ENCODE data around the gene STAT2. TPM values are rescaled to one million over a fixed set of nuclear protein-coding genes. Genes with fewer than 3 reads are reported as not detected.
A peak's percentile ranks its signal among the peaks of the same experiment; 100 is the strongest.

STAT2 gene
- total and polyA plus RNA-seq, 9 of the 15 experiments (the other 6 are each of a cell fraction or from before 2014, with no cell fraction given) = 15.5 to 46.9 (median 40.1) TPM

DNA sequence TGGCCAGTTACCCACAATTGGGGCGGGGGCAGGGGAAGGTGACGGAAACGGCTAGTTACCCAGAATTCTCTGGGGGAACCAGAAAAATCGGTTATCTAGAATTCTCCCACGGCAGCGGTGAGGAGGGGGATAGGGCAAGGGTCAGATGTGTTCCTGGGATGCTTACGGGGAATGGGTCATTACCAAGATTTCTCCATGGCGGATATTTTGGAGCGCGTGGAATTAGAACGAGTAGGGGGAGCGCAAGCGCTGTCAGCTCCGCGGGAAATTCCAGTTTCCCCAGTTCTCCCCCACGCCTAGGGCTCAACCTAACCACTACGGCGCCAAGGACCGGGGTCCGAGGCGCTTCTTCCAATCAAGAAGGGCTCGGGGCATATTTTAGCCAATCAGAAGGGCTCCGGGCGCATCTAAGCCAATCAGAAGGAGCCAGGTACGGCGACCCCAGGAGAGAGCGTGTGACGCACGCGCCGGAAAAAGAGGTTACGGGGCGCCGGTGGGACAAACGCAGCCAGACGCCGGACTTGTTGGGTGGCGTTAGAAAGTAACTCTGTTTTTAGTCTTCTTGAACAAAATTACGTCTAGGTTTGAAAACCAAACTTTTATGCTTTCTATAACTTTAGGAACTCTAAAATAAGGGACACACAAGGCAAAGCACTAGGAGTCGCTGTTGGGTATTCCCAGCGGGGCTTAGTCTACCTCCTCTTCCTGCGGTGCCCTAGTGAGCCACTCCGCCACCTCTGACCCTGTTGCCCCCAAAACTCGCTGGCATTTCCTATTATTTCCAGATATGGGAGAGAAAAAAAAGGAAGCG lies 26.0 kb downstream of the STAT2 start, which contains the start of gene PAN2 (continued):
- TF ChIP-seq, protein P1, sequence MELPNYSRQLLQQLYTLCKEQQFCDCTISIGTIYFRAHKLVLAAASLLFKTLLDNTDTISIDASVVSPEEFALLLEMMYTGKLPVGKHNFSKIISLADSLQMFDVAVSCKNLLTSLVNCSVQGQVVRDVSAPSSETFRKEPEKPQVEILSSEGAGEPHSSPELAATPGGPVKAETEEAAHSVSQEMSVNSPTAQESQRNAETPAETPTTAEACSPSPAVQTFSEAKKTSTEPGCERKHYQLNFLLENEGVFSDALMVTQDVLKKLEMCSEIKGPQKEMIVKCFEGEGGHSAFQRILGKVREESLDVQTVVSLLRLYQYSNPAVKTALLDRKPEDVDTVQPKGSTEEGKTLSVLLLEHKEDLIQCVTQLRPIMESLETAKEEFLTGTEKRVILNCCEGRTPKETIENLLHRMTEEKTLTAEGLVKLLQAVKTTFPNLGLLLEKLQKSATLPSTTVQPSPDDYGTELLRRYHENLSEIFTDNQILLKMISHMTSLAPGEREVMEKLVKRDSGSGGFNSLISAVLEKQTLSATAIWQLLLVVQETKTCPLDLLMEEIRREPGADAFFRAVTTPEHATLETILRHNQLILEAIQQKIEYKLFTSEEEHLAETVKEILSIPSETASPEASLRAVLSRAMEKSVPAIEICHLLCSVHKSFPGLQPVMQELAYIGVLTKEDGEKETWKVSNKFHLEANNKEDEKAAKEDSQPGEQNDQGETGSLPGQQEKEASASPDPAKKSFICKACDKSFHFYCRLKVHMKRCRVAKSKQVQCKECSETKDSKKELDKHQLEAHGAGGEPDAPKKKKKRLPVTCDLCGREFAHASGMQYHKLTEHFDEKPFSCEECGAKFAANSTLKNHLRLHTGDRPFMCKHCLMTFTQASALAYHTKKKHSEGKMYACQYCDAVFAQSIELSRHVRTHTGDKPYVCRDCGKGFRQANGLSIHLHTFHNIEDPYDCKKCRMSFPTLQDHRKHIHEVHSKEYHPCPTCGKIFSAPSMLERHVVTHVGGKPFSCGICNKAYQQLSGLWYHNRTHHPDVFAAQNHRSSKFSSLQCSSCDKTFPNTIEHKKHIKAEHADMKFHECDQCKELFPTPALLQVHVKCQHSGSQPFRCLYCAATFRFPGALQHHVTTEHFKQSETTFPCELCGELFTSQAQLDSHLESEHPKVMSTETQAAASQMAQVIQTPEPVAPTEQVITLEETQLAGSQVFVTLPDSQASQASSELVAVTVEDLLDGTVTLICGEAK (IDR thresholded peaks at IDR 0.05) = peak; percentile 50
- TF ChIP-seq, protein P1 (CRISPR knock-in tag; IDR thresholded peaks at IDR 0.05) = no peak
- TF ChIP-seq MAZ (CRISPR knock-in tag; conservative IDR thresholded peaks at IDR 0.05 in 1 of 2, IDR thresholded peaks at IDR 0.05 in 1 of 2) (peak in 1 of 2 experiments; percentile 55; a peak in 2 of 4 replicates), EHMT2 (IDR thresholded peaks at IDR 0.05) (no peak), SUPT5H (IDR thresholded peaks at IDR 0.05) (peak; percentile 79), MYC (IDR thresholded peaks at IDR 0.05; ENCODE audit: low read depth, low read length) (peak; percentile 84), MYC (CRISPR knock-in tag; IDR thresholded peaks at IDR 0.05; ENCODE audit: borderline replicate concordance, low read depth) (0 out of 2 replicates have a peak, but pooled peaks have one; percentile 25), E2F3 (CRISPR knock-in tag; IDR thresholded peaks at IDR 0.05) (peak; percentile 66; the same call in 1 of the 2 replicates), RBFOX2 (IDR thresholded peaks at IDR 0.05; ENCODE audit: low read depth, low read length) (peak; percentile 97), KLF6 (CRISPR knock-in tag; IDR thresholded peaks at IDR 0.05; ENCODE audit: borderline replicate concordance) (peak; percentile 21; the same call in 1 of the 2 replicates), RBBP5 (IDR thresholded peaks at IDR 0.05; ENCODE audit: borderline replicate concordance, insufficient read depth, low read length, poor library complexity, severe bottlenecking) (no peak), SMARCA4 (IDR thresholded peaks at IDR 0.05) (peak; percentile 44), RFX5 (IDR thresholded peaks at IDR 0.05; ENCODE audit: low read depth, low read length) (peak; percentile 10; the same call in 1 of the 2 replicates), RAD21 (CRISPR knock-in tag; conservative IDR thresholded peaks at IDR 0.05 in 1 of 2, IDR thresholded peaks at IDR 0.05 in 1 of 2) (peak; percentile 18 to 31; a peak in 3 of 4 replicates), KDM2B (CRISPR knock-in tag; IDR thresholded peaks at IDR 0.05) (no peak), GTF2A2 (tag; IDR thresholded peaks at IDR 0.05) (no peak)
- TF ChIP-seq, protein P2, sequence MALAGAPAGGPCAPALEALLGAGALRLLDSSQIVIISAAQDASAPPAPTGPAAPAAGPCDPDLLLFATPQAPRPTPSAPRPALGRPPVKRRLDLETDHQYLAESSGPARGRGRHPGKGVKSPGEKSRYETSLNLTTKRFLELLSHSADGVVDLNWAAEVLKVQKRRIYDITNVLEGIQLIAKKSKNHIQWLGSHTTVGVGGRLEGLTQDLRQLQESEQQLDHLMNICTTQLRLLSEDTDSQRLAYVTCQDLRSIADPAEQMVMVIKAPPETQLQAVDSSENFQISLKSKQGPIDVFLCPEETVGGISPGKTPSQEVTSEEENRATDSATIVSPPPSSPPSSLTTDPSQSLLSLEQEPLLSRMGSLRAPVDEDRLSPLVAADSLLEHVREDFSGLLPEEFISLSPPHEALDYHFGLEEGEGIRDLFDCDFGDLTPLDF (CRISPR knock-in tag; IDR thresholded peaks at IDR 0.05) = peak; percentile 59; the same call in 1 of the 2 replicates

Measured in K562 (cell line).